ENCODE measurements around the gene ARPC4.
"Not testable (repeated sequence)": the region's sequence is repeated elsewhere in the genome, so short reads cannot be mapped to it uniquely, and the experiment has no call there.

ARPC4 gene

DNA sequence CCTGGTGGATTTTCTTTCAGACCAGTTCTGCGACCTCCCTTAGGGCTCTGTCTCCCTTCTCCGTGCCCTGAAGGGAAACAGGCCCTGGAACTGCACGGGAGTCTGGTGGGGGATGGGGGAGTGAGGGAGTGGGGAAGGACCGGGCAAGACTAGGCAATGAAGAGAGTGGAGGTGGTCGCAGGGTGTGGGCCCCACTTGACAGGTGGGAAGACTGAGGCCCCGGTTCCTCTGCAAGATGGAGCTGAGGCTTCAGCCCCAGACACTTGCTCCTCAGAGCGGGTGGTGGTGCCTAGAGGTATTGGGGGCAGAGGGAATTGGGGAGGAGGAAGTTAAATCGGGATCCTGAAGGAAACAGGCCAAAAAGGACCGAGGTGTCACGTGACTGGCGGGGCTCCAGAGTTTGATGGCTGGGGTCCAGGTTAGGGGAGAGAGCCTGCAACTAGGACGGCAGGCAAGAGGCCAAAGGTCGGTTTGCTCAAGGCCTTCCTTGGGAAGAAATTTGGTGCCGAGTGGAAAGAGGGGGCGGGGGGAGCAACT, 22.5 kb upstream of the ARPC4 start:
- Histone ChIP-seq H3K4me3 (ENCODE audit: low read length in 2 of 2) (peak overlapping the region; percentile 50 to 86), H3K27ac (ENCODE audit: low read length) (peak overlapping the region; percentile 97), H3K36me3 (ENCODE audit: control insufficient read depth in 2 of 2, insufficient read depth in 2 of 2, low read length in 2 of 2) (peaks cover 5 to 7% of the 10 kb centered on the region in 2 donors), H3K9me3 (ENCODE audit: control insufficient read depth in 2 of 2, low read length in 2 of 2) (no peaks in the 10 kb centered on the region), H3K27me3 (ENCODE audit: control insufficient read depth in 1 of 2, insufficient read depth in 2 of 2, low read length in 2 of 2) (no peaks in the 10 kb centered on the region), H3K9ac (ENCODE audit: low read length in 2 of 2) (peak overlapping the region; percentile 70 to 92), H3K4me1 (ENCODE audit: control insufficient read depth, insufficient read depth, low read length) (peaks cover 34% of the 10 kb centered on the region)

DNA sequence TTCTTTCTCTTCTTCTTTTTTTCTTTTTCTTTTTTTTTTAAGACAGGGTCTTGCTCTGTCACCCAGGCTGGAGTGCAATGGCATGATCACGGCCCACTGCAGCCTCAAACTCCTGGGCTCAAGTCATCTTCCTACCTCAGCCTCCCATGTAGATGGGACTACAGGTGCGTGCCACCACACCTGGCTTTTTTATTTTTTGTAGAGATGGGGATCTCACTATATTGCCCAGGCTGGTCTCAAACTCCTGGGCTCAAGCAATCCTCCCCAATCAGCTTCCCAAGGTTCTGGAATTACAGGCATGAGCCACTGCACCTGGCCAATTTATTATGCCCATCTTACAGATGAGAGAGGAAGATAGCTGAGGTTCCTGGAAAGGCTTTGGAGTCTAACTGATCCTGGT, 21.9 kb upstream of the ARPC4 start:
- Histone ChIP-seq H3K4me1 (ENCODE audit: control insufficient read depth, insufficient read depth, low read length) (peaks cover 34% of the 10 kb centered on the region), H3K27ac (ENCODE audit: low read length) (peak overlapping the region; percentile 97)
- H3K4me3 ChIP-seq (ENCODE audit: low read length in 2 of 2); H3K9me3 ChIP-seq (ENCODE audit: control insufficient read depth in 2 of 2, low read length in 2 of 2); H3K36me3 ChIP-seq (ENCODE audit: control insufficient read depth in 2 of 2, insufficient read depth in 2 of 2, low read length in 2 of 2); H3K27me3 ChIP-seq (ENCODE audit: control insufficient read depth in 1 of 2, insufficient read depth in 2 of 2, low read length in 2 of 2); H3K9ac ChIP-seq (ENCODE audit: low read length in 2 of 2): not testable (repeated sequence)

DNA sequence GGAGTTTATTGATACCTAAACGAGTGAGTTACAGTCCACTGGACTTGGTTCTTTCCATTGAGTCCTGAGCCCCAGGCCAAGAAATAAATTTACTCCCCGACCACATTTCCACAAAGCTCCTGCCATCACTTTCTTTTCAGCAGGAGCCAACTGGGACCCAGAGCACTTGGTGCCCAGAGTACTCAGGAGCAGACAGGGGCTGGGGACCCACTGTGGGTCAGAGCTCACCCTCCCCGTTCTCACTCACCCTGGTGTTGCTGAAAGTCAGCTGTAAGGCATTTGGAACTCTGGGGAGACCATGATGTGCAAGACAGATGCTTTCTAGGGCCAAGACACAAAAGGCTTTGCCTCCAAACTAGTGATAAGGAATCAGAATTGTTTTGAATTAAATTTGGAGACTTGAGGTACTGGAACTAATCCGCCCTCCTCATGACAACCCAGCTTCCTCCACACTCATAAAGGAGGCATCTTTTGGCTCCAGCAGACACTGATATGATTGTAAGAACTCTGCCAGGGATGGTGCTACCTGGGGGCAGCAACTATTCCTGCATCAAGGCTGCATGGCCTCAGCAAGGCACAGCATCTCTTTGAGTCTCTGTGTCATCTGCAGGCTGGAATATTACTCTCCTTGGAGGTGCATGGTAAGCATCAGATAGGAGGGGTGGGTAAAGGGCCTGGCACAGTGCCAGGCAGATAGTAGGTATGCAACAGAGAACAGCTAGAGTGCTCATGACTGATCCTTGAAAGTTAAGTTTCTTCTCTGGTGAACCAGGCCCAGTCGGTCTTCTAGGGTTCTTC, 15.8 kb upstream of the ARPC4 start:
- H3K4me1 ChIP-seq (ENCODE audit: control insufficient read depth, insufficient read depth, low read length): peaks cover 3% of the 10 kb centered on the region
- H3K27ac ChIP-seq (ENCODE audit: low read length): no peak overlapping the region
- no peak overlapping the region for H3K4me3 ChIP-seq (ENCODE audit: low read length in 2 of 2)
- no peak overlapping the region for H3K9ac ChIP-seq (ENCODE audit: low read length in 2 of 2)
- no peaks in the 10 kb centered on the region for H3K9me3 ChIP-seq (ENCODE audit: control insufficient read depth in 2 of 2, low read length in 2 of 2)
- peaks cover 14 to 23% of the 10 kb centered on the region in 2 donors for H3K36me3 ChIP-seq (ENCODE audit: control insufficient read depth in 2 of 2, insufficient read depth in 2 of 2, low read length in 2 of 2)
- H3K27me3 ChIP-seq (ENCODE audit: control insufficient read depth in 1 of 2, insufficient read depth in 2 of 2, low read length in 2 of 2): no peaks in the 10 kb centered on the region

DNA sequence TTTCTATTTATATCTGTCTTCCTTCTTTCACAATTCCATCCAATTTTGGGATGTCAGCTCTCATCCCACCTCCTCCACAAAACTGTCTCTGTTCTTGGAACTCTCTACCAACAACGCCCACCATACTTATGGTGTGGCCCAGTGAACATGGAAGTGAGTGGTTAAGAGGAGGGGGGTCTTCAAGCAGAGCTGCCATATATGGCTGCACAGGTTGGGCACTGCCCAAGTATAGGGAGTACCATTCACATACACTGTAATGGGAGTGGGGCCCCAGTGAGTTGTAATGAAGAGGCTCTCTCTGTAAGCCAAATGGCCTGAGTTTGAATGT, 15.2 kb upstream of the ARPC4 start:
- Histone ChIP-seq H3K9ac (ENCODE audit: low read length in 2 of 2) (no peak overlapping the region), H3K9me3 (ENCODE audit: control insufficient read depth in 2 of 2, low read length in 2 of 2) (no peaks in the 10 kb centered on the region), H3K27me3 (ENCODE audit: control insufficient read depth in 1 of 2, insufficient read depth in 2 of 2, low read length in 2 of 2) (no peaks in the 10 kb centered on the region), H3K36me3 (ENCODE audit: control insufficient read depth in 2 of 2, insufficient read depth in 2 of 2, low read length in 2 of 2) (peaks cover 20 to 25% of the 10 kb centered on the region in 2 donors), H3K4me3 (ENCODE audit: low read length in 2 of 2) (no peak overlapping the region), H3K4me1 (ENCODE audit: control insufficient read depth, insufficient read depth, low read length) (peaks cover 3% of the 10 kb centered on the region), H3K27ac (ENCODE audit: low read length) (no peak overlapping the region)

DNA sequence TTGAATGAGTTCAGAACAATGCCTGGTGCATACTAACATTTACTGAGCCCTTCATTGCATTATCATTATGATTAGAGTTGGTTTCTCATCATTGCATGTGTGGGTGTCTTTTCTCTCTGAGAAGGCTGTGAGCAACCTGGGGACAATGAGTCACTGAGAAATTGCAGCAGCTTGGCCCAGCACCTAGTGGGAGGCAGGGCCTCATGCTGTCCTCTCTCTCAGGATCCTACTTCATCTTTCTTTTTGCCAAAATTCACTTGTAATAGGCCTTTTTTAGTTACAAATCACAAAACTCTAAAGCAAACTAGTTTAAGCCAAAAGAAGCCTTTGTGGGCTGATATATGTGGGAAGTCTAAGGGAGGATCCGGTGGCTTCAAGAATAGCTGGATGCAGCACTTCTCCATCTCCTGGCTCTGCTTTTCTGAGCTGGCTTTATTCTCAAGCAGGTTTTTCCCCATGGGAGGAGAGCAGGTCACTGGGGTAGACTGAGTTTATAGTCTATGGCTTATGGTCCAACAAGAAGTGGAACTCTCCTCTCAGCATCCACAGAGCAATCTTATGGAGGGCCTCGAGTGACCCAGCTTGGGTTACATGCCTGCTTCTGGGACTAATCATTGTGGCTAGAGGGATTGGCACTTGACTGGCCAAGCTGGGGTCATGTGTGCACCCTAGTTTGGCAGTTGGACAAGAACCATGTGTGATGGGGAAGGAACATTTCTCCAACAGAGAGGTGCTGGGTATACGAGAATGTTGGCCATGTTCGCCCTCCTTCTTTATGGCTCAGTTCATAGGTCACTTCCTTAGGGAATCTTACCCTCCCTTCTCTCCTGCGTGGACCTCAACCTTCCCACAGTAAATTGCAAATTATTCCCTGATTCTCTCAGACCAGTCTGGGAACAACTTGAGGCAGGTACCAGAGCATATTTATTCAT, 14.5 kb upstream of the ARPC4 start:
- H3K36me3 ChIP-seq (ENCODE audit: control insufficient read depth in 2 of 2, insufficient read depth in 2 of 2, low read length in 2 of 2): peaks cover 23 to 25% of the 10 kb centered on the region in 2 donors
- H3K9ac ChIP-seq (ENCODE audit: low read length in 2 of 2): no peak overlapping the region
- no peak overlapping the region for H3K27ac ChIP-seq (ENCODE audit: low read length)
- H3K9me3 ChIP-seq (ENCODE audit: control insufficient read depth in 2 of 2, low read length in 2 of 2): no peaks in the 10 kb centered on the region
- H3K4me1 ChIP-seq (ENCODE audit: control insufficient read depth, insufficient read depth, low read length): peaks cover 3% of the 10 kb centered on the region
- H3K4me3 ChIP-seq (ENCODE audit: low read length in 2 of 2): no peak overlapping the region
- H3K27me3 ChIP-seq (ENCODE audit: control insufficient read depth in 1 of 2, insufficient read depth in 2 of 2, low read length in 2 of 2): no peaks in the 10 kb centered on the region

DNA sequence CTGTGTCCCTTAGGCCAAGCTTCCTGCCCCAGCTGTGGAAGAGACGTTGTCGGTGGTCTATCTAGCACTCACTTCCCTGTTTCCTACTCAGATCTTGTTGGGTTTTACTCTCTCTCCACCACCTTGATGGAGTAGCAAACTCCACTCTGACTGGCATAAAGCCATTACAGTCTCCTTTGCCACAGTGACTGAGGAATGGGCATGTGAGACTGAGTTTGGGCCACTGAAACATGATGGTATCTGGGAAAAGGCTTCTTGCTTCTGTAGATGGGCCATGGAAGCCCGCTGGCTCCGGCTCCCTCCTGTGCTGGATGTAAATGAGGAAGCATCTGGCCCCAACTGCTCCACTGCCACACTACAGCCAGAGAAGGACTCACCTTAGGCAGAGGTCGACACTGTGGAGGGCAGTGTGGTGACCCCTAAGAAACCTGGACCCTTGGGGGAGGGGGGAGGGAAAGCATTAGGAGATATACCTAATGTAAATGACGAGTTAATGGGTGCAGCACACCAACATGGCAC, 13.7 kb upstream of the ARPC4 start:
- Histone ChIP-seq H3K9me3 (ENCODE audit: control insufficient read depth in 2 of 2, low read length in 2 of 2) (no peaks in the 10 kb centered on the region), H3K9ac (ENCODE audit: low read length in 2 of 2) (no peak overlapping the region), H3K27me3 (ENCODE audit: control insufficient read depth in 1 of 2, insufficient read depth in 2 of 2, low read length in 2 of 2) (no peaks in the 10 kb centered on the region), H3K4me3 (ENCODE audit: low read length in 2 of 2) (no peak overlapping the region), H3K27ac (ENCODE audit: low read length) (no peak overlapping the region), H3K4me1 (ENCODE audit: control insufficient read depth, insufficient read depth, low read length) (peaks cover 3% of the 10 kb centered on the region), H3K36me3 (ENCODE audit: control insufficient read depth in 2 of 2, insufficient read depth in 2 of 2, low read length in 2 of 2) (peaks cover 27 to 30% of the 10 kb centered on the region in 2 donors)

DNA sequence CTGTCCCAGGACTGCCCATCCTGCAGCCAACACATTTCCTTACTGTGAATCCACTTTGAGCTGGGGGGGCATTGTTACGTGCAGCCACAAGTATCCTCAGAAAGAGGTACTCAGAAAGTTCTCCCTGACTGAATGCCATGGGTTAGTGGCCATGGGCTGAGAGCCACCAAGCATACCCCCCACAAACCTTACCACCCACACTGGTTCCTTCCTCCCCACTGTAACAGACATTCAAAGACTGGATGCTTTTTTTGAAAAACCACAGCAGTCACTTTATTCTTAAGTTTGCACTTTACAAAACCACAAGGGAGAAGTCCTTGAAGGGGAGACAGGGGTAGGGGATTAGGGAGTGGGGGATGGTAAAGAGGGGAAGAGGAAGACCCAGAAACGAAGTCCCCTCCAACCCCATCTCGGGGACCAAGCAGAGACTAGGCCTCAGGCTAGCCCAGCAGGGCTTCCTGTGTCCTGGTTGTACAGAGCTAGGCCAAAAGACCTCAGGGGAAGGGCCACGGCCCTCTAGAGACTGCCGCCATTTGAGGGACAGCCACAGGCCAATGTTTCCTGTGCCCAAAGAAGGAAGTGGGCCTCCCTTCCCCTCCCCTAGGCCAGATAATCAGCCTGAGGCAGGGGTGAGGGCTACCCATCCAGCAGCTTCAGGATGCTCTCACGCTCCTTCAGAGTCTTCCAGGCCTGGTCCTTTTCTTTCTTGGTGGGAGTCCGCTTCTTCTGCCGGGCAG, 13.0 kb upstream of the ARPC4 start:
- H3K4me1 ChIP-seq (ENCODE audit: control insufficient read depth, insufficient read depth, low read length): peaks cover 3% of the 10 kb centered on the region
- no peak overlapping the region for H3K4me3 ChIP-seq (ENCODE audit: low read length in 2 of 2)
- no peaks in the 10 kb centered on the region for H3K9me3 ChIP-seq (ENCODE audit: control insufficient read depth in 2 of 2, low read length in 2 of 2)
- no peaks in the 10 kb centered on the region for H3K27me3 ChIP-seq (ENCODE audit: control insufficient read depth in 1 of 2, insufficient read depth in 2 of 2, low read length in 2 of 2)
- no peak overlapping the region for H3K27ac ChIP-seq (ENCODE audit: low read length)
- H3K36me3 ChIP-seq (ENCODE audit: control insufficient read depth in 2 of 2, insufficient read depth in 2 of 2, low read length in 2 of 2): peaks cover 27 to 32% of the 10 kb centered on the region in 2 donors
- H3K9ac ChIP-seq (ENCODE audit: low read length in 2 of 2): no peak overlapping the region

DNA sequence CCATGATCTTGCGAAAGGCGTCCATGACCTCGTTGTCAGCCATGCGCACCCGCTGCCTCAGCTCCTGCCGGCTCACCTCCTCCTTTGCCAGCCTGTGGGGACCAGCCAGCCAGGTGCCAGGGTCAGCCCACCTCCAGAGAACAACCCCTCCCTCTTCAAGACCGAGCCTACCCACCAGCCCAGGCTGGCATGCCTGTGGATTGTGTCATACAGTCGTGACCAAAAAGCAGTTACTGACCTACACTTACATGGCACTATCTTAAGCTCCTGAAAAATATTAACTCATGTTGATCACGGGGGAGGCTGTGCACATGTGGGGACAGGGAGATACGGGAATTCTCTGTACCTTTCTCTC, 12.4 kb upstream of the ARPC4 start:
- no peak overlapping the region for H3K9ac ChIP-seq (ENCODE audit: low read length in 2 of 2)
- H3K4me1 ChIP-seq (ENCODE audit: control insufficient read depth, insufficient read depth, low read length): peaks cover 3% of the 10 kb centered on the region
- H3K36me3 ChIP-seq (ENCODE audit: control insufficient read depth in 2 of 2, insufficient read depth in 2 of 2, low read length in 2 of 2): peaks cover 31 to 36% of the 10 kb centered on the region in 2 donors
- H3K27ac ChIP-seq (ENCODE audit: low read length): no peak overlapping the region
- H3K9me3 ChIP-seq (ENCODE audit: control insufficient read depth in 2 of 2, low read length in 2 of 2): no peaks in the 10 kb centered on the region
- H3K4me3 ChIP-seq (ENCODE audit: low read length in 2 of 2): no peak overlapping the region
- H3K27me3 ChIP-seq (ENCODE audit: control insufficient read depth in 1 of 2, insufficient read depth in 2 of 2, low read length in 2 of 2): no peaks in the 10 kb centered on the region

DNA sequence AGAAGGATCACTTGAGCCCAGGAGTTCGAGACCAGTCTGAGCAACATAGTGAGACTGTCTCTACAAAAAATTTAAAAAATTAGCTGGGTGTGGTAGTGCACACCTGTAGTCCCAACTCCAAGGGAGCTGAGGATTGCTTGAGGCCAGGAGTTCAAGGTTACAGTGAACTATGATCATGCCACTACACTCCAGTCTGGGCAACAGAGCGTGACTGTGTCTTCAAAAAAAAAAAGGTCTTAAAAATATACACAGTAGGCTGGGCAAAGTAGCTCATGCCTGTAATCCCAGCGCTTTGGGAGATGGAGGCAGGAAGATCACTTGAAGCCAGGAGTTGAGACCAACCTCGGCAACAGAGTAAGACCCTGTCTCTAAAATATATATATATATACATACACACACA, 12.0 kb upstream of the ARPC4 start:
- H3K9ac ChIP-seq (ENCODE audit: low read length in 2 of 2): no peak overlapping the region
- H3K4me3 ChIP-seq (ENCODE audit: low read length in 2 of 2): no peak overlapping the region
- peaks cover 34 to 39% of the 10 kb centered on the region in 2 donors for H3K36me3 ChIP-seq (ENCODE audit: control insufficient read depth in 2 of 2, insufficient read depth in 2 of 2, low read length in 2 of 2)
- H3K27me3 ChIP-seq (ENCODE audit: control insufficient read depth in 1 of 2, insufficient read depth in 2 of 2, low read length in 2 of 2): no peaks in the 10 kb centered on the region
- H3K27ac ChIP-seq (ENCODE audit: low read length): no peak overlapping the region
- peaks cover 3% of the 10 kb centered on the region for H3K4me1 ChIP-seq (ENCODE audit: control insufficient read depth, insufficient read depth, low read length)
- H3K9me3 ChIP-seq (ENCODE audit: control insufficient read depth in 2 of 2, low read length in 2 of 2): no peaks in the 10 kb centered on the region

DNA sequence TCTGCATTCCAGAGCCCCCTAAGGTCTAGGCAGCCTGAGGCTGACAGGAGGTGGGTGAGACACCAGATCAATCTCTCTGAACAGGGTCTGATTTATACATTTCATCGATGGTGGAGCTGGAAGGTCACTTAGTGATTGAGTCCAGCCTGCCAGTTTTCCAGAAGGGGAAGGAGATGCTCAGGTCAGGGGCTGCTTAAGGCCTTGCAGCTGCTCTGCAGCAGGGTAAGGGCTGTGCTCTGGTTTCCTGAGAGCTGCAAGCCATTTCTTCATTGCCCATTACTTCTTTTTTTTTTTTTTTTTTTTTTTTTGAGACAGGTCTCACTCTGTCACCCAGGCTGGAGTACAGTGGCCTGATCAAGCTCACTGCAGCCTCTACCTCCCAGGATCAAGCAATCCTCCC, 11.3 kb upstream of the ARPC4 start:
- Histone ChIP-seq H3K27me3 (ENCODE audit: control insufficient read depth in 1 of 2, insufficient read depth in 2 of 2, low read length in 2 of 2) (no peaks in the 10 kb centered on the region), H3K4me3 (ENCODE audit: low read length in 2 of 2) (no peak overlapping the region), H3K36me3 (ENCODE audit: control insufficient read depth in 2 of 2, insufficient read depth in 2 of 2, low read length in 2 of 2) (peaks cover 39 to 44% of the 10 kb centered on the region in 2 donors), H3K9me3 (ENCODE audit: control insufficient read depth in 2 of 2, low read length in 2 of 2) (no peaks in the 10 kb centered on the region), H3K9ac (ENCODE audit: low read length in 2 of 2) (no peak overlapping the region), H3K4me1 (ENCODE audit: control insufficient read depth, insufficient read depth, low read length) (peaks cover 3% of the 10 kb centered on the region), H3K27ac (ENCODE audit: low read length) (no peak overlapping the region)

All from stomach smooth muscle (tissue), 2 donors.